ENCODE results near the gene TRIAP1.

DNA sequence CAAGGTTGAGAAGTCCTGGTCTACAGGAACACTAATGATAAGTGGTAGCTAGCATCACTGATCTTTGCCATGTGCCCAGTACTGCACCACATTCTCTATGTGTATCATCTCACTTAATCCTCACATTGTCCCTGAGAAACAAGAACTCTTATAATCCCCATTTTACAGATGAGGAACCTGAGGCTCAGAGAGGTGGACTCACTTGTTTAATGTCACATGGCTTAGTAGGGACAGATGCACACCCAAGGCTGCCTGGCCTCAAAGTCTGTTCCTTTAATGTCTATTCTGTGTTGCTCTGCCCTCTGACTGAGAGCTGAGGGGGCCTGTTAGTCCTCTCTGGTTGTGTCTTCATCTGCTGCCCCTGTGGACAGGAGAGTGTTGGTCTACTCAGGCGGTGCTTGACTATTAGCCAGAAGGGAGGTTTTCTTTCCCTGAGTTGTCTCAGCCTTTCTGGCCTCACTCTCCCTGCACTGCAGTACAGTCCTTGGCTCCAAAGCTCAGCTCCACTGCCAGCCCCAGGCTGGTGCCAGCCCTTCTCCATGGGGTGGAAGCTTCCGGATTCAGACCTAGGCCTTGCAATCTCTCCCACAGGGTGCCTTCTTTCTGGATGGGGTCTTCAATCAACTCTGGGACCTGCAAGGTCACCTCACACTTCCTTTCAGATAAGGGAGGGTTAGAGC, 44.8 kb upstream of the TRIAP1 start:
- TF ChIP-seq NFIC (IDR thresholded peaks at IDR 0.05; ENCODE audit: borderline replicate concordance) (no peak), TAF1 (IDR thresholded peaks at IDR 0.05; ENCODE audit: borderline replicate concordance, low read depth, low read length) (no peak), EZH2phosphoT487 (IDR thresholded peaks at IDR 0.05; ENCODE audit: borderline replicate concordance, low read depth) (no peak), SMC3 (IDR thresholded peaks at IDR 0.05; ENCODE audit: low read depth, low read length) (no peak), YY1 (IDR thresholded peaks at IDR 0.05; ENCODE audit: low read depth) (no peak), TCF12 (IDR thresholded peaks at IDR 0.05) (no peak), POLR2AphosphoS5 (IDR thresholded peaks at IDR 0.05; ENCODE audit: low read depth, low read length) (no peak), FOXM1 (IDR thresholded peaks at IDR 0.05; ENCODE audit: low read depth) (no peak), EP300 (IDR thresholded peaks at IDR 0.05; ENCODE audit: borderline replicate concordance in 1 of 2, low read depth in 1 of 2, low read length in 1 of 2) (no peak)
- TF ChIP-seq, protein P1, sequence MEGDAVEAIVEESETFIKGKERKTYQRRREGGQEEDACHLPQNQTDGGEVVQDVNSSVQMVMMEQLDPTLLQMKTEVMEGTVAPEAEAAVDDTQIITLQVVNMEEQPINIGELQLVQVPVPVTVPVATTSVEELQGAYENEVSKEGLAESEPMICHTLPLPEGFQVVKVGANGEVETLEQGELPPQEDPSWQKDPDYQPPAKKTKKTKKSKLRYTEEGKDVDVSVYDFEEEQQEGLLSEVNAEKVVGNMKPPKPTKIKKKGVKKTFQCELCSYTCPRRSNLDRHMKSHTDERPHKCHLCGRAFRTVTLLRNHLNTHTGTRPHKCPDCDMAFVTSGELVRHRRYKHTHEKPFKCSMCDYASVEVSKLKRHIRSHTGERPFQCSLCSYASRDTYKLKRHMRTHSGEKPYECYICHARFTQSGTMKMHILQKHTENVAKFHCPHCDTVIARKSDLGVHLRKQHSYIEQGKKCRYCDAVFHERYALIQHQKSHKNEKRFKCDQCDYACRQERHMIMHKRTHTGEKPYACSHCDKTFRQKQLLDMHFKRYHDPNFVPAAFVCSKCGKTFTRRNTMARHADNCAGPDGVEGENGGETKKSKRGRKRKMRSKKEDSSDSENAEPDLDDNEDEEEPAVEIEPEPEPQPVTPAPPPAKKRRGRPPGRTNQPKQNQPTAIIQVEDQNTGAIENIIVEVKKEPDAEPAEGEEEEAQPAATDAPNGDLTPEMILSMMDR (IDR thresholded peaks at IDR 0.05) = no peak
- TF ChIP-seq, protein P2, sequence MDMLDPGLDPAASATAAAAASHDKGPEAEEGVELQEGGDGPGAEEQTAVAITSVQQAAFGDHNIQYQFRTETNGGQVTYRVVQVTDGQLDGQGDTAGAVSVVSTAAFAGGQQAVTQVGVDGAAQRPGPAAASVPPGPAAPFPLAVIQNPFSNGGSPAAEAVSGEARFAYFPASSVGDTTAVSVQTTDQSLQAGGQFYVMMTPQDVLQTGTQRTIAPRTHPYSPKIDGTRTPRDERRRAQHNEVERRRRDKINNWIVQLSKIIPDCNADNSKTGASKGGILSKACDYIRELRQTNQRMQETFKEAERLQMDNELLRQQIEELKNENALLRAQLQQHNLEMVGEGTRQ (IDR thresholded peaks at IDR 0.05; ENCODE audit: borderline replicate concordance, low read depth, low read length) = no peak
- TF ChIP-seq, protein P3, sequence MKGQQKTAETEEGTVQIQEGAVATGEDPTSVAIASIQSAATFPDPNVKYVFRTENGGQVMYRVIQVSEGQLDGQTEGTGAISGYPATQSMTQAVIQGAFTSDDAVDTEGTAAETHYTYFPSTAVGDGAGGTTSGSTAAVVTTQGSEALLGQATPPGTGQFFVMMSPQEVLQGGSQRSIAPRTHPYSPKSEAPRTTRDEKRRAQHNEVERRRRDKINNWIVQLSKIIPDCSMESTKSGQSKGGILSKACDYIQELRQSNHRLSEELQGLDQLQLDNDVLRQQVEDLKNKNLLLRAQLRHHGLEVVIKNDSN (IDR thresholded peaks at IDR 0.05; ENCODE audit: borderline replicate concordance, low read depth) = no peak
- TF ChIP-seq, protein P4, sequence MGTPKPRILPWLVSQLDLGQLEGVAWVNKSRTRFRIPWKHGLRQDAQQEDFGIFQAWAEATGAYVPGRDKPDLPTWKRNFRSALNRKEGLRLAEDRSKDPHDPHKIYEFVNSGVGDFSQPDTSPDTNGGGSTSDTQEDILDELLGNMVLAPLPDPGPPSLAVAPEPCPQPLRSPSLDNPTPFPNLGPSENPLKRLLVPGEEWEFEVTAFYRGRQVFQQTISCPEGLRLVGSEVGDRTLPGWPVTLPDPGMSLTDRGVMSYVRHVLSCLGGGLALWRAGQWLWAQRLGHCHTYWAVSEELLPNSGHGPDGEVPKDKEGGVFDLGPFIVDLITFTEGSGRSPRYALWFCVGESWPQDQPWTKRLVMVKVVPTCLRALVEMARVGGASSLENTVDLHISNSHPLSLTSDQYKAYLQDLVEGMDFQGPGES (IDR thresholded peaks at IDR 0.05; ENCODE audit: low read depth, low read length) = no peak
